Testis (tissue), 2 donors: ENCODE measurements around the gene HSPB7.

Experiments used
- POLR2A ChIP-seq: fragments of 450-650 bp; IDR thresholded peaks from one replicate; pipeline ENCODE4 v1.6.1; 2017; ENCODE audit warnings: antibody characterized with exemption, mild to moderate bottlenecking, moderate library complexity
- TF ChIP-seq, protein P1 (sequence below), 3 experiments: fragments of 450-650 bp in 2 of 3; fragments of 200-600 bp in 1 of 3; sonication (generic) in 1 of 3; IDR thresholded peaks; one replicate each; pipeline ENCODE4 v1.5.1; 2016 to 2019; ENCODE audit warnings: antibody characterized with exemption in 3 of 3, mild to moderate bottlenecking in 2 of 3, moderate library complexity in 1 of 3

DNA sequence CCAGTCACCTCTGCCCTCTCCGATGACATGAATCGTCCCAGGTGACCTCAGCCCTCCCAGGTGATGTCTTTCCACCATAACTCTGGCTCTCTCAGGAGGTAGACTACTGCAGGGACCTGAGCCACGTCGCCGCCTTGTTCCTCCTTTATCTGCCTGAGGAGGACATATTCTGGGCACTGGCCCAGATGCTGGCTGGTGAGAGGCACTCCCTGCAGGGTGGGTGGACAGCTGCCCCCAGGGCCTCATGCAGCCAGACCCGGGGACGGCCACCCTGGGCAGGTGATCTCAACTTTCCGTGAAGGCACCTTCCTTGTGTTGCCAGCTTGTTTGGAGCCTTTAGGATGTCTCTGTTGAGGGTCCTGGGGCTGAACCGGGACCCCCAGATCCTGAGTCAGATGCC, 28.1 kb downstream of the HSPB7 start:
- TF ChIP-seq, protein P1, sequence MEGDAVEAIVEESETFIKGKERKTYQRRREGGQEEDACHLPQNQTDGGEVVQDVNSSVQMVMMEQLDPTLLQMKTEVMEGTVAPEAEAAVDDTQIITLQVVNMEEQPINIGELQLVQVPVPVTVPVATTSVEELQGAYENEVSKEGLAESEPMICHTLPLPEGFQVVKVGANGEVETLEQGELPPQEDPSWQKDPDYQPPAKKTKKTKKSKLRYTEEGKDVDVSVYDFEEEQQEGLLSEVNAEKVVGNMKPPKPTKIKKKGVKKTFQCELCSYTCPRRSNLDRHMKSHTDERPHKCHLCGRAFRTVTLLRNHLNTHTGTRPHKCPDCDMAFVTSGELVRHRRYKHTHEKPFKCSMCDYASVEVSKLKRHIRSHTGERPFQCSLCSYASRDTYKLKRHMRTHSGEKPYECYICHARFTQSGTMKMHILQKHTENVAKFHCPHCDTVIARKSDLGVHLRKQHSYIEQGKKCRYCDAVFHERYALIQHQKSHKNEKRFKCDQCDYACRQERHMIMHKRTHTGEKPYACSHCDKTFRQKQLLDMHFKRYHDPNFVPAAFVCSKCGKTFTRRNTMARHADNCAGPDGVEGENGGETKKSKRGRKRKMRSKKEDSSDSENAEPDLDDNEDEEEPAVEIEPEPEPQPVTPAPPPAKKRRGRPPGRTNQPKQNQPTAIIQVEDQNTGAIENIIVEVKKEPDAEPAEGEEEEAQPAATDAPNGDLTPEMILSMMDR (IDR thresholded peaks at IDR 0.05) = no peak
- no peak for TF ChIP-seq POLR2A
